ENCODE data around the gene PLEKHA7.
"Not testable (repeated sequence)": the region's sequence is repeated elsewhere in the genome, so short reads cannot be mapped to it uniquely, and the experiment has no call there.

PLEKHA7 gene
- 12.3 to 12.8 reads per million in 2 donors for total RNA-seq

GRCh38 chr11:17014321-17014832, at the start of gene PLEKHA7:
TSS of gene PLEKHA7 (minus strand) at chr11:17014414. CDS start at chr11:17014401, 13 bp downstream.
- DNase-seq = peak; percentile 16

GRCh38 chr11:17063171-17064002, 49.2 kb upstream of the PLEKHA7 start:
- peak; percentile 24 for DNase-seq

- not testable (repeated sequence) for DNase-seq
Observed at GRCh38 chr11:17051146-17051545, 36.9 kb upstream of the PLEKHA7 start.

DNA sequence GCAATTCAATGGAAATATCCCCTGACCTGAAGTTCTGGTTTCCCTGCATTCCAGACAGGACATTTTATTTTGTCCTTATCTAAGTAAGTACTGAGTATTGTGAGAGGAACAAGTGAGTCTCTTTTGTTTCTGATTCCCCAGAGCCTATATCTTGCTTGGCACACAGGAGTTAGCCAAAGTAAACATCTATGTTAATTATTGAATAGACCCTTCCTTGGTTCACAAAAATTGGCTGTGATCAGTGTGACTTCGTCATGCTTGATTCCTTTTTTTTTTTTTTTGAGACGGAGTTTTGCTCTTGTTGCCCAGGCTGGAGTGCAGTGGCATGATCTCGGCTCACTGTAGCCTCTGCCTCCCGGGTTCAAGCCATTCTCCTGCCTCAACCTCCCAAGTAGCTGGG, 34.3 kb upstream of the PLEKHA7 start:
- not testable (repeated sequence) for DNase-seq

GRCh38 chr11:17046690-17047089, 32.5 kb upstream of the PLEKHA7 start:
- DNase-seq = no peak

DNA sequence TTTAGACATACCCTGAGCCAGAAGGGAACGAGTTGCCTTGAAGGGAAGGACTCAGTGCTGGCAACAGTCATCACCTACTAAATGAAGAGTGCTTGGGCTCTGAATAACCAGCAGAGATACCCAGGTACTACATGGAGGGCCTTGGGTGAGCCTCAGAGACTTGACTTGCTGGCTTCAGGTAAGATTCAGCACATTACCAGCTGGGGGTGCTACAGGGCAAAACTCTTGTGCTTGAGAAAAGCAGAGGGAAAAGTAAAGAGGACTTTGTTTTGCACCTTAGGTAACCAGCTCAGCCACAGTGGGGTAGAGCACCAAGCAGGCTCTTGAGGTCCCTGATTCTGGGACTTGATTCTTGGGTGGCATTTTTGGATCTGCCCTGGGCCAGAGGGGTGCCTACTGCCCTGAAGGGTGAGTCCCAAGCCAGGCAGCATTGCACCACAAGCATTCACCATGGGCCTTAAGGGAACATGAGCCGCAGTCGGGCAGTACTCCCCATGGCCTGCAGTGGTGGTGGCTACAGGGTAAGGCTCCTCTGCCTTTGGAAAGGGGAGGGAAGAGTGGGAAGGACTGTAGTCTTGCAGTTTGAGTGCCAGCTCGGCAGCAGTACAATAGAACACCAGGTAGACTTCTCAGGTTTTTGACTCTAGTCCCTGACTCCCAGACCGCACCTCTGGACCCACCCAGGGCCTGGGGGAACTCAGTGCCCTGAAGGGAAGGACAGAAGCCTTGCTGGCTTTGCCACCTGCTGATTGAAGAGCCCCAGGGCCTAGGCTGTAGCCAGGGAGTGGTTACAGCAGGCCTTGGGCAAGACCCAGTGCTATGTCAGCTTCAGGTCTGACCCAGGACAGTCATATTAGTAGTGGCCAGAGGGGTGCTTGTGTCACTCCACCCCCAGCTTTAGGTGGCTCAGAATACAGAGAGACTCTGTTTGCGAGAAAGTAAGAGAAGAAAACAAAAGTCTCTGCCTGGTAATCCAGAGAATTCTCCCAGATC, 22.7 kb upstream of the PLEKHA7 start:
- DNase-seq = no peak

GRCh38 chr11:17034027-17034426, 19.8 kb upstream of the PLEKHA7 start:
- not testable (repeated sequence) for DNase-seq

DNA sequence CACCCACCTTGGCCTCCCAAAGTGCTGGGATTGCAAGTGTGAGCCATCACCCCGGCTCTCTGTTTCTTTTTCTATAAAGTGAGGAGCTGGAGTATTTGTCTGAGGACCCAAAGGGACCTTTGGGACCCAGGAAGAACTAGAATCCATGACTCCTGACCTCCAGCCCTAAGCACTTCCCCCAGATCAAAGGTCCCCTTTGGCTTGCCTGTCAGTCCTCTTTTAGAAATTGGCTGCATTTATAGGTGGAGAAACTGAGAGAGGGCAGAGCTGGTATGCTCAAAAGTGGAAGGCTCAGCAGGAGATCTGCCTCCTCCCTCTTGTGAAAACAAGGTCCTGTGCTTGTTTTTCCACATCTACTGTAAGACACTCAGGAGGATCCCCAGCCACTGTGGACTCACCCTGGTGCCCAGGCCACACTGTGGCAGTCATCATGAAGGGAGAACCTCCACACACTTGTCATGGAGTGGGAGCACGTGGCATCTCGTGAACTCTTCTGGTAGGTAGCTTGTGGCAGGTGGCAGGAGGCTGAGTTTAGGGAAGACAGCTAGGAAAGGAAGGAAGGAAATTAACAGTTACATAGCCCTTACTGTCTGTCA, 12.4 kb upstream of the PLEKHA7 start:
- DNase-seq = no peak

DNA sequence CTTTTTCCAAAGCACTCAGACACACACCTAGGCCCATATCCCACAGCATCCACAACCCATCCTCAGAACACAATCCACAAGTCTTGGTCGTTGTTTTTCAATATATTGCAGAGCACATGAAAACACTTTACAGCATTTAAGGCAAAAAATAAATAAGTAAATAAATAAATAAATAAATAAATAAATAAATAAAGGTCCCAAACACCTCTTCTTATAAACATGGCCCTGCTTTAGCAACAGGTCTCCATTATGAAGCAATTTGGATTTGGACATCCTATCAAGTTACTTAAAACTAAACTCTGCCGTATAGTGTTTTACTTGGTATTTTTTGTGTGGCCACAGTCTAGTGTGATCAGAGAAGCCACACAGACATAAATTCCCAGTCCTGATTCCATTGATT, 10.7 kb upstream of the PLEKHA7 start:
- no peak for DNase-seq

- DNase-seq = no peak
Observed at GRCh38 chr11:17021511-17021910, 7.3 kb upstream of the PLEKHA7 start.

DNA sequence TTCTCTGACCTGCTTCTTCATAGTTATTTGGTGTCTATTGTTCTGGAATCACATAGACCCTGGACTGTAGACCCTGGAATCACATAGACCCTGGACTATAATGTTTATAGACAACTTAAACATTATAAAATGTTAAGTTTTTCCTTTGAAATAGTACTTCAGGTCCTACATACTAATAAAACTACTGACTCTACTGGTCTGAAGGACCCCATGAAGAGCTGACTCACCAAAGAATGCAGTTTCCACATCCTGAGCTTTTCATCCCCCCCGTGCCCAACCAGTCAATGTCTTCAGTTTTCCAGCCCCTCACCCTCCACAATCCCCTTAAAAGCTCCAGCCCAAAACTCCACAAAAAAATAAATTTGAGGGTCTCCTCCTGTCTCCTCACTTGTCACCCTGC, 6.6 kb upstream of the PLEKHA7 start:
- DNase-seq = no peak

DNA sequence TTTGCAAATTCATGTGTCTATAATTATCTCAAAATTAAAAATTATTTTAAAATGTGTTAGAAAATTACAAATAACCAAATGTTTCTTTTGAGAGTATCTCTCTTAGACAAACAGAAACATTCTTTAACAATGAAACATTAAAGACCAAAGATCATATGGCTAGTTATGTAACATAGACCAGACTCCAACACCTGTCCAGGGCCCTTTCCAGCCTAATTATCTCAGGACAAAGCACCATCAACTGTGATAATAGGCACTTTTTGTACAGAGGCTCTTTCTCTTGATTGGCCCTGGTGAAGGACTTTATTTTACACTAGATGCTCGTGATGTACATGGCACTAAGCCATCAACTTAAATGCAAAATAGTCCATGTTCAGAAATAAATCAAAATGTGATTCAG, 5.0 kb upstream of the PLEKHA7 start:
- no peak for DNase-seq

GRCh38 chr11:17015627-17016126, 1.5 kb upstream of the PLEKHA7 start:
- no peak for DNase-seq

GRCh38 chr11:17014833-17015626, 816 bp upstream of the PLEKHA7 start:
- DNase-seq = no peak

DNA sequence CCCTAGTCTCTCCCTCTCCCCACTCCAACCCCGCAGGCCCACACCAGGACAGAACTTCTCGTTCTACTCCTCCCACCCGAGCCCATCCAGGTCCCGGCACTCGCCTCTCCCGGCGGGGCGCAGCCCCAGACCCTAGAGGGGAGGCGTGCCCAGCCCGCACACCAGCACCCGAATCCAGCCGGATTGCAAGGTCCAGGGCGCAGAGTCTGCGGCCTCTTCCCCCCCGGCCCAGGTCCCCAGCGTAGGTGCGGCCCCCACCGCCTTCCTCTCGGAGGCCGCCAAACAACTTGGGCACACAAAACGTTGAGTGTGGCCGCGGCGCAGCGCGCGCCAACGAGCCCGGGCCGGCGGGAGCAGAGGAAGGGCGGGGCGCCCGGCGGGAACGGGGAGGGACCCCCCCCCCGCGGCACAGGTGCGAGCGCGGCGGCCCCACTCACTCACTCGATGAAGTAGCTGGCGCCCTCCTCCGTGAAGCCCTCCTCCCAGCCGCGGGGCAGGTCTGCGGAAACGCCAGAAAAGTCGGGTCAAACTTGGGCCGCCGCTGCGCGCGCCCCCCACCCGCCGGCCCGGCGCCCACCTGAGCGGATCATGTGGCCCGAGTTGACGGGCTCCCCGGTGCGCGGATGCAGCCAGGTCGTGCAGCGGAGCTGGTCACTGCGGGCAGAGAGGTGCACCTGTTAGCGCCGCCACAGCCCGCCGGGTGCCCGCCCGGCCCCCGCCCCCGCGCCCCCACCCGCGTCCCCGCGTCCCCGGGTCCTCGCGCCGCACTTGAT, 480 bp downstream of the PLEKHA7 start:
- peak; percentile 33 for DNase-seq

GRCh38 chr11:17012712-17013547, 1.3 kb downstream of the PLEKHA7 start:
- no peak for DNase-seq

GRCh38 chr11:17012179-17012578, 2.0 kb downstream of the PLEKHA7 start:
- DNase-seq = no peak

DNA sequence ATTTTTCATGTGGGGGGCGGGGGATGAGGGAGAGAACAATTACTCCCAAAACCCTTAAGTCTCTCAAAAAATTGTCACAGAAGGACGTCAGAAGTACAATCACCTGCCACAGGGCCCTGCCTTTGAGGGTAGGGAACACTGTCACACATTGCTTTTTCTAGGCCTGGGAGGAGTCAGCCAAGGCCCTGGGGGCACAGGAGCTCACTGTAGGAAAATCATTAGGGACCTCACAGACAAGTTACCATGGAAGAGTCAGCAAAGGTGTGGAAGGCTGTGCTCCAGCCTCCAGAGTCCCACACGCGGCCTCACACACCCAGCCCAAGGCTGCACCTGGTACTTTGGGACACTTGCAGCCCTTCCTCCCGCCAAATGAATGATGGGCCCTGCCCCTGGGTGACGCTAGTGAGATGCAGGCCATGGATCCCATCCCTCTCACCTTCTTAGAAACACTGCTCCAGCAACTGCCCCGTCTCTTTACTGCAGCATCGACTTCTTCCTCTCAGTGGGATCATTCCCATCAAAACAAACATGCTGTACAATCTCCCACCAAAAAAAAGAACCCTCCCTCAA, 3.3 kb downstream of the PLEKHA7 start:
- no peak for DNase-seq

GRCh38 chr11:17008099-17008498, 6.1 kb downstream of the PLEKHA7 start:
- DNase-seq = no peak

- DNase-seq = no peak
Observed at GRCh38 chr11:17005646-17006045, 8.6 kb downstream of the PLEKHA7 start.

All from T-helper 9 cell (primary cell).